Measurements from ENCODE around the gene ARNT2. TPM values are rescaled to one million over a fixed set of nuclear protein-coding genes. Genes with fewer than 3 reads are reported as not detected.
A peak's percentile ranks its signal among the peaks of the same experiment; 100 is the strongest.

The ARNT2 gene
- total and polyA plus RNA-seq, 12 donors, result 2.0 to 6.4 (median 3.5) TPM

- no peaks in the 10 kb centered on the region for H3K27me3 ChIP-seq
- DNase-seq, result peak in 5 of 7 donors; percentile 34 to 58 (median 38)
- intact Hi-C loops (cut with DNase I), result no loop called here
- H3K4me1 ChIP-seq (replicated peaks in 1 of 2), result peaks cover 13 to 19% of the 10 kb centered on the region in 2 donors
- no peak for TF ChIP-seq POLR2A (IDR thresholded peaks at IDR 0.05)
- TF ChIP-seq, protein P1, sequence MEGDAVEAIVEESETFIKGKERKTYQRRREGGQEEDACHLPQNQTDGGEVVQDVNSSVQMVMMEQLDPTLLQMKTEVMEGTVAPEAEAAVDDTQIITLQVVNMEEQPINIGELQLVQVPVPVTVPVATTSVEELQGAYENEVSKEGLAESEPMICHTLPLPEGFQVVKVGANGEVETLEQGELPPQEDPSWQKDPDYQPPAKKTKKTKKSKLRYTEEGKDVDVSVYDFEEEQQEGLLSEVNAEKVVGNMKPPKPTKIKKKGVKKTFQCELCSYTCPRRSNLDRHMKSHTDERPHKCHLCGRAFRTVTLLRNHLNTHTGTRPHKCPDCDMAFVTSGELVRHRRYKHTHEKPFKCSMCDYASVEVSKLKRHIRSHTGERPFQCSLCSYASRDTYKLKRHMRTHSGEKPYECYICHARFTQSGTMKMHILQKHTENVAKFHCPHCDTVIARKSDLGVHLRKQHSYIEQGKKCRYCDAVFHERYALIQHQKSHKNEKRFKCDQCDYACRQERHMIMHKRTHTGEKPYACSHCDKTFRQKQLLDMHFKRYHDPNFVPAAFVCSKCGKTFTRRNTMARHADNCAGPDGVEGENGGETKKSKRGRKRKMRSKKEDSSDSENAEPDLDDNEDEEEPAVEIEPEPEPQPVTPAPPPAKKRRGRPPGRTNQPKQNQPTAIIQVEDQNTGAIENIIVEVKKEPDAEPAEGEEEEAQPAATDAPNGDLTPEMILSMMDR (IDR thresholded peaks at IDR 0.05), result no peak
- H3K27ac ChIP-seq, result peak overlapping the region in 4 of 5 donors; percentile 12 to 83 (median 54)
- no peak overlapping the region for H3K4me3 ChIP-seq
- H3K36me3 ChIP-seq (replicated peaks in 1 of 2), result no peaks in the 10 kb centered on the region
- H3K9me3 ChIP-seq (replicated peaks in 1 of 3), result no peaks in the 10 kb centered on the region
- WGBS, 4 donors, result 13 to 22% (median 14%) methylated on average over 7 of the region's 7 CpGs
Observed at GRCh38 chr15:80489030-80489594, 84.9 kb downstream of the ARNT2 start.

DNA sequence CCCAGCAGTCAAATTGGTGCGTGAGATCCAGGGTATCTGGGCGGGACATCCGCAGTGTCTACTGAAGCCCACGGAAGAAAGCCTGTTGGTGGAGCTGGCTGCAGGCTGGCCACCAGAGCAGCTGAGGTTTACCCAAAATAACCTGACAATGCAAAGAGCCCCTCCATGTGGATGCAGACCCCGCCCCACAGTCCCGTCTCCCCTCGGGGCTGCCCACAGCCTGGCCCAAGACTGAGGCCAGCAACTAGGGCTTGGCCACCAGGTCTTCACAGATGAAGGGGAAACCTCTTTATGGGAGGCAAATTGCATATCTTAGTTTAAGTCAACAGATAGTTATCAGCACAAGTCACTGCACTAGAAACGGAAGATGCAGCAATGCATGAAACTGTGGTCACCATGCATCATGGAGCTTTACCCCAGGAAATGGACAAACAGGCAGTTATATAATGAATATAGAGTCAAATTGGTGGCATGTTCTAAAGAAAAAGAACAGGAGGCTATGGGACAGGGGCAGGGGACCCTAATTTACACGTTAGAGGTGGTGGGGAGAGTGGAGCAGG lies 86.3 kb downstream of the ARNT2 start:
- intact Hi-C loops (cut with DNase I), result no loop called here
- no peak overlapping the region for H3K27ac ChIP-seq
- TF ChIP-seq, protein P1 (IDR thresholded peaks at IDR 0.05), result no peak
- TF ChIP-seq POLR2A (IDR thresholded peaks at IDR 0.05), result no peak
- H3K4me3 ChIP-seq, result no peak overlapping the region
- 90 to 98% (median 97%) methylated on average over 9 of the region's 9 CpGs for WGBS, 4 donors
- no peaks in the 10 kb centered on the region for H3K27me3 ChIP-seq
- H3K4me1 ChIP-seq (replicated peaks in 1 of 2), result peaks cover 13 to 19% of the 10 kb centered on the region in 2 donors
- no peak for DNase-seq
- H3K9me3 ChIP-seq (replicated peaks in 1 of 3), result no peaks in the 10 kb centered on the region
- no peaks in the 10 kb centered on the region for H3K36me3 ChIP-seq (replicated peaks in 1 of 2)

GRCh38 chr15:80491163-80491847 lies 87.1 kb downstream of the ARNT2 start:
- no peak for DNase-seq
- 85 to 91% (median 91%) methylated on average over 7 of the region's 7 CpGs for WGBS, 4 donors
- H3K4me1 ChIP-seq (replicated peaks in 1 of 2), result peaks cover 13 to 19% of the 10 kb centered on the region in 2 donors
- H3K27me3 ChIP-seq, result no peaks in the 10 kb centered on the region
- no peaks in the 10 kb centered on the region for H3K36me3 ChIP-seq (replicated peaks in 1 of 2)
- TF ChIP-seq, protein P1 (IDR thresholded peaks at IDR 0.05), result no peak
- H3K9me3 ChIP-seq (replicated peaks in 1 of 3), result no peaks in the 10 kb centered on the region
- no peak overlapping the region for H3K27ac ChIP-seq
- H3K4me3 ChIP-seq, result no peak overlapping the region
- intact Hi-C loops (cut with DNase I), result no loop called here

DNA sequence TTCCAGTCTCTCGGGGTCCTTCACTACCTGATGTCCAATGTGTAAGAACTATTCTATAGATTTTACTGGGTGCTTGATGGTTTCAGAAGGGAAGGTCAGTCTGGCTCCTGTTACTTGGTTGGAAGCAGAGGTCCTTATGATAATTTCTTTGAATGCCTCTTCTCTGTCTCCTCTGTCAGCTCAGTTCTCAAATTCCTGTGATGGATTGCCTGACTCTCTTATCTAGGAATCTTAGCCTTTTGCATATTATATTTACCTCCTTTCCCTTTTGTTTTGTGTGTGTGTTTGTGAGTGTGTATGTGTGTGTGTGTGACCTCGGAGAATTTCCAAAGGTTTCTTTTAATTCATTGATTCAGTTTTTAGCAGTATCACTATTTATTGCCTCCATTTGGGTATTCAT lies 88.2 kb downstream of the ARNT2 start:
- no peak overlapping the region for H3K4me3 ChIP-seq
- no peak overlapping the region for H3K27ac ChIP-seq
- no peaks in the 10 kb centered on the region for H3K27me3 ChIP-seq
- WGBS, 4 donors, result 87 to 93% (median 89%) methylated on average over 2 of the region's 2 CpGs
- TF ChIP-seq, protein P1 (IDR thresholded peaks at IDR 0.05), result no peak
- TF ChIP-seq POLR2A (IDR thresholded peaks at IDR 0.05), result no peak
- H3K4me1 ChIP-seq (replicated peaks in 1 of 2), result peaks cover 13 to 19% of the 10 kb centered on the region in 2 donors
- no peaks in the 10 kb centered on the region for H3K36me3 ChIP-seq (replicated peaks in 1 of 2)
- intact Hi-C loops (cut with DNase I), result no loop called here
- DNase-seq, result no peak
- H3K9me3 ChIP-seq (replicated peaks in 1 of 3), result no peaks in the 10 kb centered on the region
